H1 (cell line): ENCODE results near the gene CASS4. TPM values are rescaled to one million over a fixed set of nuclear protein-coding genes. Genes with fewer than 3 reads are reported as not detected.

ENCODE experiments used
- KDM4A ChIP-seq: IDR thresholded peaks from one replicate; pipeline ENCODE4 v1.7.1; 2012; ENCODE audit warnings: low read depth, mild to moderate bottlenecking, moderate library complexity, low read length, inconsistent platforms; ENCODE audit not compliant: severe bottlenecking
- SAP30 ChIP-seq: fragments of 300-600 bp; sonication (generic); IDR thresholded peaks from 2 replicates; pipeline ENCODE4 v1.7.1; 2012; ENCODE audit warnings: low read length, moderate library complexity, mild to moderate bottlenecking, inconsistent platforms; ENCODE audit not compliant: insufficient read depth, insufficient replicate concordance
- SP1 ChIP-seq: IDR thresholded peaks from 2 replicates; pipeline ENCODE4 v1.6.1; 2011; ENCODE audit warnings: low read depth, low read length
- SP2 ChIP-seq: IDR thresholded peaks from 2 replicates; pipeline ENCODE4 v1.6.1; 2012; ENCODE audit warnings: mild to moderate bottlenecking, low read length, inconsistent platforms
- TBP ChIP-seq: IDR thresholded peaks from 2 replicates; pipeline ENCODE4 v1.6.1; 2011; ENCODE audit warnings: low read depth, low read length, improper control_type of control experiment
- polyA plus RNA-seq, 7 experiments: library from polyadenylated mRNA; depleted of rRNA in 3 of 7; stranded (reverse) in 5 of 7; unstranded in 2 of 7; fragments of >200 nt in 5 of 7; fragments of 200-250 nt in 2 of 7; gene quantifications; 1 replicate in 5 of 7; 2 replicates in 1 of 7; 4 replicates in 1 of 7; pipeline versions ENCODE4 v1.2.1 to v1.2.3, GENCODE V29; 2011 to 2013; ENCODE audit warnings: missing spikeins in 2 of 7, mixed read lengths in 2 of 7
- small RNA-seq: library from polyadenylated mRNA; stranded (forward); fragments of <200 nt; extraction: miRNeasy Mini kit (QIAGEN cat#:217004); gene quantifications from one replicate; pipeline ENCODE3, GENCODE V24; 2013; ENCODE audit not compliant: insufficient read depth
- total RNA-seq: library from RNA; stranded (reverse); fragmentation: NEBNext Ultra II Directional; extraction: Animal tissue kit (Norgen Biotek cat#: 25700); gene quantifications from 2 replicates; pipeline ENCODE4 v1.2.1, GENCODE V29; 2021

CASS4 gene
- total and polyA plus RNA-seq, 2 of the 8 experiments (the other 6 are each of a cell fraction or from before 2014, with no cell fraction given) = not detected

DNA sequence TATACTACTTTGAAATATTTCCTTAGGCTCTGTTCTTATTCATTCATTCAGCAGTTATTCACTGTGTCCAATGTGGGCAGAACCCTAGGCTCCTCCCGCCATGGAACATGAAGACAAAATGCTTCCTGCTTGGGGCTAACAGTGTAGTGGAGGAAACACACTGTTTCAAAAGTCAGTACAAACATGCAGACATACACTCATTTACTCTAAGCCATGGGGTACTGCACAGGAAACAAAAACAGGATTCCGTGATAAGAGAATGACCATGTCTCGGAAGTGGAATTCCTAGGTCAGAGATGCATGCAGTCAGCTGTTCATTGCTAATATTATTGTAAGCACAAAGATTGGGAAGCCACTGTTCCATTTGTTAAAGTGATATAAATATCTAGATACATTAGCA is 94.0 kb downstream of the CASS4 start (continued):
- no peak for TF ChIP-seq SP2
- TF ChIP-seq SP1 = no peak
- TF ChIP-seq SAP30 = no peak
- TF ChIP-seq KDM4A = no peak
- TF ChIP-seq TBP = no peak

Small RNA genes within 50 kb of the gene (small RNA-seq; reads per million reads assigned to genes)
- gene RPL39P = not detected

Other genes starting within 250 kb of the CASS4 start
- not detected in 2 replicates for gene MC3R, start 163.5 kb upstream of the CASS4 start, total RNA-seq
- gene MC3R, start 163.5 kb upstream of the CASS4 start, polyA plus RNA-seq (2011; rRNA removed) = not detected in 2 replicates
- gene FAM210B, start 53.3 kb upstream of the CASS4 start, total RNA-seq = 15.0 and 15.1 TPM in 2 replicates
- 7.5 and 9.4 TPM in 2 replicates for gene FAM210B, start 53.3 kb upstream of the CASS4 start, polyA plus RNA-seq (2011; rRNA removed)
- 84.8 and 90.8 TPM in 2 replicates for gene AURKA, start 20.0 kb upstream of the CASS4 start, total RNA-seq
- gene AURKA, start 20.0 kb upstream of the CASS4 start, polyA plus RNA-seq (2011; rRNA removed) = 37.5 and 45.8 TPM in 2 replicates
- 56.4 and 59.4 TPM in 2 replicates for gene CSTF1, start 19.6 kb upstream of the CASS4 start, total RNA-seq
- gene CSTF1, start 19.6 kb upstream of the CASS4 start, polyA plus RNA-seq (2011; rRNA removed) = 78.8 and 83.5 TPM in 2 replicates
- 51.2 and 51.4 TPM in 2 replicates for gene RTF2, start 56.4 kb downstream of the CASS4 start, total RNA-seq
- 31.0 and 33.9 TPM in 2 replicates for gene RTF2, start 56.4 kb downstream of the CASS4 start, polyA plus RNA-seq (2011; rRNA removed)
- not detected in 2 replicates for gene FAM209A, start 112.5 kb downstream of the CASS4 start, total RNA-seq
- gene FAM209A, start 112.5 kb downstream of the CASS4 start, polyA plus RNA-seq (2011; rRNA removed) = 0.15 and 0.30 TPM in 2 replicates
- gene FAM209B, start 121.0 kb downstream of the CASS4 start, total RNA-seq = 0.82 TPM in 1 of 2 replicates, not detected in the other
- gene FAM209B, start 121.0 kb downstream of the CASS4 start, polyA plus RNA-seq (2011; rRNA removed) = 0.29 TPM in 1 of 2 replicates, not detected in the other
- gene TFAP2C, start 217.0 kb downstream of the CASS4 start, total RNA-seq = 5.6 and 5.8 TPM in 2 replicates
- 1.7 and 2.8 TPM in 2 replicates for gene TFAP2C, start 217.0 kb downstream of the CASS4 start, polyA plus RNA-seq (2011; rRNA removed)